Common myeloid progenitor, CD34-positive (primary cell): ENCODE measurements around the gene CRBN.

Experiments used
- CTCF ChIA-PET: fragments of 350-600 bp; sonication (Branson Sonifier 250); formaldehyde crosslinking; loops from one replicate; lab custom pipeline; 2021; ENCODE audit warnings: antibody characterized with exemption; lab: Charles Lee
- POLR2A ChIA-PET: fragments of 350-600 bp; sonication (Branson Sonifier 250); formaldehyde crosslinking; loops from one replicate; lab custom pipeline; 2021; ENCODE audit warnings: antibody characterized with exemption; lab: Charles Lee
- DNase-seq, 3 donors: peaks; one replicate each; pipeline versions ENCODE4 v3.0.0 to v3.0.0-alpha.2; 2013
- H3K27ac ChIP-seq, 2 experiments: 1 replicate in 1 of 2; 2 replicates in 1 of 2; pipeline ENCODE4 v1.7.0; 2013; ENCODE audit warnings: inconsistent platforms in 2 of 2, low read length in 2 of 2, mild to moderate bottlenecking in 2 of 2, low read depth in 1 of 2, moderate library complexity in 1 of 2; ENCODE audit not compliant: severe bottlenecking in 2 of 2, insufficient read depth in 1 of 2, poor library complexity in 1 of 2
- H3K27me3 ChIP-seq, 5 experiments: replicated peaks in 2 of 5; 1 replicate in 3 of 5; 2 replicates in 2 of 5; pipeline versions ENCODE4 v1.6.1 to v1.7.0; 2013; ENCODE audit warnings: low read length in 4 of 5, mild to moderate bottlenecking in 2 of 5, moderate library complexity in 2 of 5, inconsistent platforms in 1 of 5; ENCODE audit not compliant: insufficient read depth in 5 of 5, control insufficient read depth in 4 of 5
- H3K36me3 ChIP-seq, 4 experiments: 1 replicate in 2 of 4; 2 replicates in 2 of 4; pipeline versions ENCODE4 v1.6.1 to v1.7.0; 2013; ENCODE audit warnings: low read length in 3 of 4, control low read depth in 1 of 4, mild to moderate bottlenecking in 1 of 4; ENCODE audit not compliant: control insufficient read depth in 4 of 4, insufficient read depth in 4 of 4
- H3K4me1 ChIP-seq, 4 experiments: 1 replicate in 3 of 4; 2 replicates in 1 of 4; pipeline versions ENCODE4 v1.6.1 to v1.7.1; 2013; ENCODE audit warnings: low read length in 3 of 4, mild to moderate bottlenecking in 3 of 4, control low read depth in 1 of 4, inconsistent platforms in 1 of 4, moderate library complexity in 1 of 4; ENCODE audit not compliant: control insufficient read depth in 4 of 4, insufficient read depth in 4 of 4; ENCODE audit errors: control extremely low read depth in 1 of 4
- H3K4me3 ChIP-seq, 7 experiments: 1 replicate in 4 of 7; 2 replicates in 3 of 7; pipeline versions ENCODE4 v1.5.1 to v1.7.0; 2013; ENCODE audit warnings: mild to moderate bottlenecking in 7 of 7, low read length in 6 of 7, moderate library complexity in 6 of 7, inconsistent platforms in 2 of 7, low read depth in 2 of 7, control low read depth in 1 of 7; ENCODE audit not compliant: insufficient read depth in 4 of 7, control insufficient read depth in 1 of 7; ENCODE audit errors: extremely low read depth in 1 of 7
- H3K9me3 ChIP-seq, 5 experiments: 1 replicate in 4 of 5; 2 replicates in 1 of 5; pipeline versions ENCODE4 v1.6.1 to v1.7.1; 2013; ENCODE audit warnings: low read length in 4 of 5, mild to moderate bottlenecking in 2 of 5, inconsistent platforms in 1 of 5, low read depth in 1 of 5, moderate library complexity in 1 of 5; ENCODE audit not compliant: control insufficient read depth in 4 of 5, insufficient read depth in 2 of 5; ENCODE audit errors: control extremely low read depth in 1 of 5
- WGBS: methylation state at CpG from one replicate; pipeline ENCODE4 v1.1.5; 2013; ENCODE audit not compliant: insufficient coverage; 5-methylcytosine and 5-hydroxymethylcytosine counted together

Gene CRBN

DNA sequence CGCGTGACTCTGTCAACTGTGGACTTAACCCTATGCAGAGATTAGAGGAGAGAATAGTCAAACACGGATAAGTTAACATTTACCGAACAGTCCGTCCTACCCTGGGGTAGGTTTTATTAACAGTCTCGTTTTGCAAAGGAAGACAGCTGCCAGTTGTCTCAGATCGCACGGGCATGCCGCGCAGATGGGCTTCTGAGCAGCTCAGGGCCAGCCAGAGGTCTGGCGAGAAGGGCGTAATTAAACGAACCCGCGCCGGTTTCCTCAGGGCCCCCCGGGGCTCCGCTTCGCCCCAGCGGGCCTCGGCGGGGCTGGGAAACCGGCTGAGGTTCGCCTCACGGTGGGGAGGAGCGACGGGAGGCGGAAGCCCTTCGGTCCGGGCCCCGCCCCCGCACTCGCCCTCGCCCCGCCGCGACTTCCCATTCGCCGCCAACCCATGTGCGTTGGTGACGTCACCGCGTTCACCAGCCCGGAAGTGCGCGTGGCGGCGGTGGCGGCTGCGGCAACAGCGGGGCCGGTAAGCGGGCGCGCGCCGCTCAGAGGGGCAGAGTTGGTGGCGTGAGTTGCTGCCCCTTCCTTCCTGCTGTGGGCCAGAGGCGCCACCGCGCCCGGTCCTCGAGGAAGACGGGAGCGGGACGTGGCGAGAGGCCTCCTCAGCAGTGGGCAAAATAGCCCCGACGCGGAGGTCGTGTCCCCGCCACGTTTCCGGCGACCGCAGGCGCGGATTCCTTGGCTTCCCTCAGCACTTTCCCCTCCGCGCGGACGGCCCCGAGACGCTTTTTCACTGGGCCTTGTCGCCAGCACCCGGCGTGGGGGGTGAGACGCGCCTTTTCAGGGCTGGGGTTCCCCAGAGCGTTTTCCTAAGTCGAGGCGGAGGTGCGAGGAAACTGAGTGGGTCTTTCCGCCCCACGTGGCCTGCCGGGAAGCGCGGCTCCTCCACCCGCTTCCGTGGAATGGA lies 52.7 kb downstream of the CRBN start, which contains the start of gene TRNT1:
TSS of gene TRNT1 (plus strand) at position 464 of the 955 bp plus-strand sequence. CDS start 2,101 bp downstream, outside the sequence.
- 0% methylated on average over 63 of the region's 100 CpGs for WGBS
- CTCF ChIA-PET = no interaction called here
- DNase-seq = peak; percentile 96 to 98 (median 97)

DNA sequence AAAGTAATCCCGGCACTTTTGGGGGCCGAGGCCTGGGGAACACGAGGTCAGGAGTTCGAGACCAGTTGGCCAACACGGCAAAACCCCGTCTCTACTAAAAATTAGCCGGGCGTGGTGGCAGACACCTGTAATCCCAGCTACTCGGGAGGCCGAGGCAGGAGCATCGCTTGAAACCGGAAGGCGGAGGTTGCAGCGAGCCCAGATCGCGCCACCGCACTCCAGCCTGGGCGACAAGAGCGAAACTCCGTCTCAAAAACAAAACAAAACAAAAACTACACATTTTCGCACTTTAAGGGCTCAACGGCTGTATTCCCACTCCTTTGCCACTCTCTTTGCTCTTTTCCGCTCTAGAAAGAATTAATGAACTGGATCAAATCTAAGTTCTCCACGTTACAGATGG lies 53.5 kb downstream of the CRBN start:
- ChIA-PET POLR2A (no interaction called here), CTCF (no interaction called here)
- Histone ChIP-seq H3K27me3 (no peaks in the 10 kb centered on the region), H3K4me1 (peaks cover 8 to 18% (median 16%) of the 10 kb centered on the region in 4 experiments), H3K9me3 (peaks cover 0 to 2% (median 0%) of the 10 kb centered on the region in 5 experiments), H3K36me3 (peaks cover 9 to 26% (median 17%) of the 10 kb centered on the region in 4 experiments), H3K27ac (peak overlapping the region; percentile 85 to 94), H3K4me3 (peak overlapping the region in 6 of 7 experiments; percentile 79 to 91 (median 81))
- DNase-seq = no peak
- over 99% methylated on average over 15 of the region's 24 CpGs for WGBS

More for the DNA sequence above, 52.7 kb downstream of the CRBN start, which contains the start of gene TRNT1:
- H3K36me3 ChIP-seq = peaks cover 12 to 29% (median 21%) of the 10 kb centered on the region in 4 experiments
- H3K4me3 ChIP-seq = peak within 1 kb of the TSS; percentile 69 to 91 (median 80)
- H3K9me3 ChIP-seq = peaks cover 0 to 2% (median 0%) of the 10 kb centered on the region in 5 experiments
- peak within 1 kb of the TSS; percentile 85 to 94 for H3K27ac ChIP-seq
- peaks cover 8 to 18% (median 16%) of the 10 kb centered on the region in 4 experiments for H3K4me1 ChIP-seq
- no peaks in the 10 kb centered on the region for H3K27me3 ChIP-seq
- POLR2A ChIA-PET = no interaction called here

DNA sequence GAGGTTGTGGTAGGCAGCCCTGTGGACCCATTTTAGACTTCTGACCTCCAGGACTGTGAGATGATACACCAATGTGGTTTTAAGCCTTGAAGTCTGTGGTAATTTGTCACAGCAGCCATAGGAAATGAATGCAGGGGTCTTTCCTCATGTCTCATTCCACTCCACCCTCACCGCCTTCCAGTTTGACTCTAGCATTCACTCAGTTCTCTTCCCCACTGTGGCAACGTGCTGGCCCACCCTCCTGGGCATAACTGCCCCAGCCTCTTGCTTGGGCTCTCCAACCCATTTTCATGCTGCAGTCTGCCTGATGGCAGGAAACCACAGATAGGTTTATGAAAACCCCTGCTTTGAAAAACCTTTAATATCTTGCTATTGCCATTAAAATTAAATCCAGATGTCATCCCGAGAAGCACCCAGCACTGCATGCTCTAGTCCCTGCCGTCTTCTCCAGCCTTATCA lies 60.1 kb downstream of the CRBN start:
- H3K36me3 ChIP-seq = no peaks in the 10 kb centered on the region
- peak in 2 of 3 donors; percentile 26 to 28 for DNase-seq
- H3K27me3 ChIP-seq = no peaks in the 10 kb centered on the region
- POLR2A ChIA-PET = no interaction called here
- H3K4me1 ChIP-seq = no peaks in the 10 kb centered on the region
- CTCF ChIA-PET = no interaction called here
- H3K9me3 ChIP-seq = no peaks in the 10 kb centered on the region
- H3K4me3 ChIP-seq = no peak overlapping the region
- WGBS = 84% methylated on average over 4 of the region's 4 CpGs
- H3K27ac ChIP-seq = no peak overlapping the region

DNA sequence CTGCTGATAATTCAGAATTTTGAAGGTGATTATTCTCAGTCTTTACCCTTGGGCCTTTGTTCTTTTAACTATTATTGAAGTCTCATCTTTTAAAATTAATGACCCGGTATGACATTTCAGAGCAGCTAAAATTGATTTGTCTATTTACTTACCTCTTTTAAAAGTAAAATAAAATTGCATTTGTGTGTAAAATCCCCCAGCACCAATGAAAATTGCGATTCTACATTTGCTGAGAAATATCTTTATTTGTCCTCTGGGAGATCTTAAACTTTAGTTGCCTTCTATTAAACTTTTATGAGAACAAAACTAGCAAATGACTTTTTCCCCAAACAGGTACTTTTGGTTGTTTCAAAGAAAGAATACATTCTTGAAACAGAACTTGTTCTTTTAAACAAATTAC lies 61.8 kb downstream of the CRBN start:
- DNase-seq = no peak
- WGBS = no CpG with 5 or more reads among the region's 2 CpGs
- Histone ChIP-seq H3K4me1 (no peaks in the 10 kb centered on the region), H3K27me3 (no peaks in the 10 kb centered on the region), H3K36me3 (no peaks in the 10 kb centered on the region), H3K4me3 (no peak overlapping the region), H3K9me3 (no peaks in the 10 kb centered on the region), H3K27ac (no peak overlapping the region)
- POLR2A ChIA-PET = no interaction called here
- CTCF ChIA-PET = no interaction called here

DNA sequence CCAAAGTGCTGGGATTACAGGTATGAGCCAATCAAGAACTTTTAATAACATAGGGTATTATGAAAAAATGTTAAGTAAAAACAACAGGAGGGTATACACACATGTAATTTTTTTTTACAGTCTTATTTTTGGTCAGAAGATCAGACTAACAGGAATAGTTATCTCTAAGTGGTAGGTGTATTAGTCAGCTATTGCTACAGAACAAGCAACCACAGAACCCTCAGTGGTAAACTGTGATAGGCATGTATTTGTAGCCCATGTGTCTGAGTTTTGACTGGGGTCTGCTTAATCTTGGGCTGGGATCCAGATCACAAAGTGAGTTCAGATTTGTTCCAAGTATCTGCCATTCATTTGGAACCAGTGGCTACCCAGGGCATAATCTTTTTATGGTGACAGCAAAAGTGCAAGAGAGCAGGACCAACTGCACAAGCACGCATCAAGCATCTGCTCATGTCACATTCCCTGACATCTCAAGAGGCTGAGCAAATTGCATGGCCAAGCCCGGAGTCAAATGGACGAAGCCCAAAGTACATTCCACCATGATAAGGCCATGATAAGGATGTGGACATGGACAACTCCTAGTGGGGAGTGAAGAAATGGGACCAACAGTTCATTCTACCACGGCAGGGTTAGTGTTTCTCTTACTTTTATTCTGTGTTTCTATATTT lies 66.3 kb downstream of the CRBN start:
- Histone ChIP-seq H3K4me3 (no peak overlapping the region), H3K36me3 (no peaks in the 10 kb centered on the region), H3K4me1 (peaks cover 0 to 2% (median 0%) of the 10 kb centered on the region in 4 experiments), H3K9me3 (no peaks in the 10 kb centered on the region), H3K27ac (no peak overlapping the region), H3K27me3 (no peaks in the 10 kb centered on the region)
- DNase-seq = no peak
- CTCF ChIA-PET = no interaction called here
- WGBS = 100% methylated on average over 1 of the region's 4 CpGs
- POLR2A ChIA-PET = no interaction called here

DNA sequence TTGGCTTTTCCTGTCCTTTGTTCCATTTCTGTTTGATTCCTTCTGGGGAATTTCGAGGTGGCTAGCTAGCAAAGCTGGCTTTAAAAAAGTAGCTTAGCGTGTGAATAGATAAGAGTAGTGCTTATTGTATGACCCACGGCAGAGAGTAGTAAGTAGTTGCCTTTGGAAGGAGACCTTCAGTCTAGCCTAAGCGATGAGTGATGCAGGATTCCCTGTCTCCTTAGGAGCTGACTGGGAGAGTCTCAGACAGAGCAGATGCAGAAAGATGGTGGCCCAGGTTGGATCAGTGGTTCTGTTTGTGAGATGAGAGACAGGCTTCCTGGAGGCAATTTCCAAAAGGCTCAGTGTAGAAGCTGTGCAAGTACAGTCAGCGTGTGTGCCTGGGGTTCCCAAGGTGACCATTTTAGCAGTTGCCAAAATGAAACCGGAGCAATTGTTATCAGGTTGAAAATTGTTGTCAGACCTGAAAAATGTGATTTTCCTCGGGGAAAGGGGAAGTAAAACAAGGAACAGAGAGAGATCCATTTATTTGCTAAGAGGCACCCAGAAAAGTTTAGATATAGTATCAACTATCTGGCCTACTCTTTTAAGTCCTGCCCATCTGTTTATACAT lies 68.6 kb downstream of the CRBN start:
- DNase-seq = peak in 2 of 3 donors; percentile 45 to 61
- Histone ChIP-seq H3K36me3 (no peaks in the 10 kb centered on the region), H3K4me3 (no peak overlapping the region), H3K4me1 (peaks cover 0 to 2% (median 0%) of the 10 kb centered on the region in 4 experiments), H3K27me3 (no peaks in the 10 kb centered on the region), H3K9me3 (no peaks in the 10 kb centered on the region), H3K27ac (no peak overlapping the region)
- ChIA-PET CTCF (no interaction called here), POLR2A (no interaction called here)
- WGBS = 55% methylated on average over 5 of the region's 7 CpGs
